GM23338 (cell line): Measurements from ENCODE around the gene SLC35D2. TPM values are rescaled to one million over a fixed set of nuclear protein-coding genes. Genes with fewer than 3 reads are reported as not detected.

Experiments
- ATAC-seq: fragments of 200-7000 bp; cut with Tn5 transposase; 3 replicates; pipeline ENCODE4 v1.9.1; 2020
- DNase-seq: peaks from one replicate; pipeline ENCODE4 v3.0.0-alpha.2; 2015; ENCODE audit warnings: low spot score
- H2AFZ ChIP-seq: fragments of 200-600 bp; sonication (generic); 2 replicates; pipeline ENCODE4 v1.8.0; 2016; ENCODE audit warnings: antibody characterized with exemption, mild to moderate bottlenecking, moderate library complexity
- H3F3A ChIP-seq: fragments of 200-600 bp; sonication (generic); replicated peaks from 2 replicates; pipeline ENCODE4 v1.8.0; 2017; ENCODE audit warnings: antibody characterized with exemption, mixed run types, low read depth
- H3K27ac ChIP-seq: fragments of 200-600 bp; sonication (generic); 2 replicates; pipeline ENCODE4 v1.6.1; 2016; ENCODE audit warnings: low read depth
- H3K27me3 ChIP-seq: fragments of 200-600 bp; sonication (generic); 2 replicates; pipeline ENCODE4 v1.8.0; 2016; ENCODE audit warnings: mild to moderate bottlenecking, mixed run types, moderate library complexity; ENCODE audit not compliant: insufficient read depth
- H3K36me3 ChIP-seq: fragments of 200-600 bp; sonication (generic); 2 replicates; pipeline ENCODE4 v1.8.0; 2016; ENCODE audit warnings: mild to moderate bottlenecking; ENCODE audit not compliant: insufficient read depth
- H3K4me1 ChIP-seq: fragments of 200-600 bp; sonication (generic); 2 replicates; pipeline ENCODE4 v1.8.0; 2016; ENCODE audit warnings: mild to moderate bottlenecking, moderate library complexity; ENCODE audit not compliant: insufficient read depth
- H3K4me2 ChIP-seq: fragments of 200-600 bp; sonication (generic); 2 replicates; pipeline ENCODE4 v1.7.1; 2017; ENCODE audit warnings: mixed run types
- H3K4me3 ChIP-seq: fragments of 200-600 bp; sonication (generic); 2 replicates; pipeline ENCODE4 v1.6.1; 2016; ENCODE audit warnings: mixed run types
- H3K79me2 ChIP-seq: fragments of 200-600 bp; sonication (generic); replicated peaks from 2 replicates; pipeline ENCODE4 v1.8.0; 2017; ENCODE audit warnings: mild to moderate bottlenecking; ENCODE audit not compliant: insufficient read depth
- H3K9me2 ChIP-seq: fragments of 200-600 bp; sonication (generic); 2 replicates; pipeline ENCODE4 v1.8.0; 2017; ENCODE audit not compliant: insufficient read depth
- H4K20me1 ChIP-seq: fragments of 200-600 bp; sonication (generic); replicated peaks from 2 replicates; pipeline ENCODE4 v1.8.0; 2017; ENCODE audit warnings: mild to moderate bottlenecking; ENCODE audit not compliant: insufficient read depth
- H3K27ac Mint-ChIP-seq: 2 replicates; pipeline ENCODE4 v1.8.0; 2020; ENCODE audit warnings: inconsistent platforms, mild to moderate bottlenecking, moderate library complexity, mixed read lengths
- H3K27me3 Mint-ChIP-seq: 3 replicates; pipeline ENCODE4 v1.8.0; 2022; ENCODE audit warnings: low read depth, mild to moderate bottlenecking, moderate library complexity, mixed read lengths, inconsistent platforms; ENCODE audit not compliant: insufficient read depth, poor library complexity
- H3K36me3 Mint-ChIP-seq: 3 replicates; pipeline ENCODE4 v1.8.0; 2021; ENCODE audit warnings: low read depth, mild to moderate bottlenecking, inconsistent platforms, moderate library complexity, mixed read lengths
- H3K4me1 Mint-ChIP-seq: 3 replicates; pipeline ENCODE4 v1.8.0; 2020; ENCODE audit warnings: mild to moderate bottlenecking, inconsistent platforms, mixed read lengths
- H3K4me3 Mint-ChIP-seq: 3 replicates; pipeline ENCODE4 v1.8.0; 2021; ENCODE audit warnings: moderate library complexity, mild to moderate bottlenecking, inconsistent platforms, mixed read lengths
- H3K9me3 Mint-ChIP-seq: 3 replicates; pipeline ENCODE4 v1.8.0; 2020; ENCODE audit warnings: moderate library complexity, mild to moderate bottlenecking, inconsistent platforms, mixed read lengths
- STAT1 ChIP-seq: IDR thresholded peaks from one replicate; pipeline ENCODE4 v1.6.1; 2016; ENCODE audit warnings: antibody characterized with exemption; ENCODE audit not compliant: unreplicated experiment
- ZNF331 ChIP-seq: fragments of 250-450 bp; sonication (Bioruptor Pico); IDR thresholded peaks from 2 replicates; pipeline ENCODE4 v1.5.0; 2020; ENCODE audit warnings: low read depth, mild to moderate bottlenecking, moderate library complexity
- polyA plus RNA-seq: library from polyadenylated mRNA; unstranded; fragments of >200 nt; fragmentation: Nextera tagmentation; extraction: Ambion mirVana; gene quantifications from 2 replicates; pipeline ENCODE4 v1.2.1, GENCODE V29; 2016
- total RNA-seq: library from RNA; depleted of rRNA; stranded (reverse); fragments of >200 nt; shearing (Covaris generic); gene quantifications from 2 replicates; pipeline ENCODE4 v1.2.3, GENCODE V29; 2014
- TF ChIP-seq, protein P1 (sequence below): IDR thresholded peaks from one replicate; pipeline ENCODE4 v1.6.1; 2018; ENCODE audit warnings: antibody characterized with exemption; ENCODE audit not compliant: unreplicated experiment
- TF ChIP-seq, protein P2 (sequence below): fragments of 250-450 bp; sonication (Bioruptor Pico); IDR thresholded peaks from 2 replicates; pipeline ENCODE4 v1.5.0; 2020; ENCODE audit warnings: mild to moderate bottlenecking, moderate library complexity
- TF ChIP-seq, protein P3 (sequence below): IDR thresholded peaks from 2 replicates; pipeline ENCODE4 v1.6.1; 2016; ENCODE audit warnings: antibody characterized with exemption

The SLC35D2 gene
- total and polyA plus RNA-seq, 2 experiments from 2014 or later: 8.2 to 14.4 TPM

DNA sequence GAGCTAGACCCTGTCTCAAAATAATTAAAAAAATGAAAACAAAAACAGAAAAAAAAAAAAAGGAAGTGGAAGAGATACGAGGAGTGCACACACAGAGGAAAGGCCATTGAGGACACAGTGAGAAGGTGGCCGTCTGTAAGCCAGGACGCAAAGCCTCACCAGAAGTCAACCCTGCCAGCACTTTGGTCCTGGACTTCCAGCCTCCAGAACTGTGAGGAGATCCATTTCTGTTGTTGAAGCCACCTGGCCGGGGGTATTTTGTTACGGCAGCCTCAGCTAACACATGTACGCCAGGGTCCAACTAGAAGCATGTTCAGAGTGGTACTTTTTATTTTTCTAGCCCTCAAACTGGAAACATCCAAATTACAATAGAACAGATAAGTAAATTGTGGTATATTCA, 21.8 kb downstream of the SLC35D2 start:
- DNase-seq: no peak
- no peak for TF ChIP-seq STAT1
- no peak for TF ChIP-seq ZNF331 (CRISPR knock-in tag)
- TF ChIP-seq, protein P1, sequence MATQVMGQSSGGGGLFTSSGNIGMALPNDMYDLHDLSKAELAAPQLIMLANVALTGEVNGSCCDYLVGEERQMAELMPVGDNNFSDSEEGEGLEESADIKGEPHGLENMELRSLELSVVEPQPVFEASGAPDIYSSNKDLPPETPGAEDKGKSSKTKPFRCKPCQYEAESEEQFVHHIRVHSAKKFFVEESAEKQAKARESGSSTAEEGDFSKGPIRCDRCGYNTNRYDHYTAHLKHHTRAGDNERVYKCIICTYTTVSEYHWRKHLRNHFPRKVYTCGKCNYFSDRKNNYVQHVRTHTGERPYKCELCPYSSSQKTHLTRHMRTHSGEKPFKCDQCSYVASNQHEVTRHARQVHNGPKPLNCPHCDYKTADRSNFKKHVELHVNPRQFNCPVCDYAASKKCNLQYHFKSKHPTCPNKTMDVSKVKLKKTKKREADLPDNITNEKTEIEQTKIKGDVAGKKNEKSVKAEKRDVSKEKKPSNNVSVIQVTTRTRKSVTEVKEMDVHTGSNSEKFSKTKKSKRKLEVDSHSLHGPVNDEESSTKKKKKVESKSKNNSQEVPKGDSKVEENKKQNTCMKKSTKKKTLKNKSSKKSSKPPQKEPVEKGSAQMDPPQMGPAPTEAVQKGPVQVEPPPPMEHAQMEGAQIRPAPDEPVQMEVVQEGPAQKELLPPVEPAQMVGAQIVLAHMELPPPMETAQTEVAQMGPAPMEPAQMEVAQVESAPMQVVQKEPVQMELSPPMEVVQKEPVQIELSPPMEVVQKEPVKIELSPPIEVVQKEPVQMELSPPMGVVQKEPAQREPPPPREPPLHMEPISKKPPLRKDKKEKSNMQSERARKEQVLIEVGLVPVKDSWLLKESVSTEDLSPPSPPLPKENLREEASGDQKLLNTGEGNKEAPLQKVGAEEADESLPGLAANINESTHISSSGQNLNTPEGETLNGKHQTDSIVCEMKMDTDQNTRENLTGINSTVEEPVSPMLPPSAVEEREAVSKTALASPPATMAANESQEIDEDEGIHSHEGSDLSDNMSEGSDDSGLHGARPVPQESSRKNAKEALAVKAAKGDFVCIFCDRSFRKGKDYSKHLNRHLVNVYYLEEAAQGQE: no peak
- TF ChIP-seq, protein P2, sequence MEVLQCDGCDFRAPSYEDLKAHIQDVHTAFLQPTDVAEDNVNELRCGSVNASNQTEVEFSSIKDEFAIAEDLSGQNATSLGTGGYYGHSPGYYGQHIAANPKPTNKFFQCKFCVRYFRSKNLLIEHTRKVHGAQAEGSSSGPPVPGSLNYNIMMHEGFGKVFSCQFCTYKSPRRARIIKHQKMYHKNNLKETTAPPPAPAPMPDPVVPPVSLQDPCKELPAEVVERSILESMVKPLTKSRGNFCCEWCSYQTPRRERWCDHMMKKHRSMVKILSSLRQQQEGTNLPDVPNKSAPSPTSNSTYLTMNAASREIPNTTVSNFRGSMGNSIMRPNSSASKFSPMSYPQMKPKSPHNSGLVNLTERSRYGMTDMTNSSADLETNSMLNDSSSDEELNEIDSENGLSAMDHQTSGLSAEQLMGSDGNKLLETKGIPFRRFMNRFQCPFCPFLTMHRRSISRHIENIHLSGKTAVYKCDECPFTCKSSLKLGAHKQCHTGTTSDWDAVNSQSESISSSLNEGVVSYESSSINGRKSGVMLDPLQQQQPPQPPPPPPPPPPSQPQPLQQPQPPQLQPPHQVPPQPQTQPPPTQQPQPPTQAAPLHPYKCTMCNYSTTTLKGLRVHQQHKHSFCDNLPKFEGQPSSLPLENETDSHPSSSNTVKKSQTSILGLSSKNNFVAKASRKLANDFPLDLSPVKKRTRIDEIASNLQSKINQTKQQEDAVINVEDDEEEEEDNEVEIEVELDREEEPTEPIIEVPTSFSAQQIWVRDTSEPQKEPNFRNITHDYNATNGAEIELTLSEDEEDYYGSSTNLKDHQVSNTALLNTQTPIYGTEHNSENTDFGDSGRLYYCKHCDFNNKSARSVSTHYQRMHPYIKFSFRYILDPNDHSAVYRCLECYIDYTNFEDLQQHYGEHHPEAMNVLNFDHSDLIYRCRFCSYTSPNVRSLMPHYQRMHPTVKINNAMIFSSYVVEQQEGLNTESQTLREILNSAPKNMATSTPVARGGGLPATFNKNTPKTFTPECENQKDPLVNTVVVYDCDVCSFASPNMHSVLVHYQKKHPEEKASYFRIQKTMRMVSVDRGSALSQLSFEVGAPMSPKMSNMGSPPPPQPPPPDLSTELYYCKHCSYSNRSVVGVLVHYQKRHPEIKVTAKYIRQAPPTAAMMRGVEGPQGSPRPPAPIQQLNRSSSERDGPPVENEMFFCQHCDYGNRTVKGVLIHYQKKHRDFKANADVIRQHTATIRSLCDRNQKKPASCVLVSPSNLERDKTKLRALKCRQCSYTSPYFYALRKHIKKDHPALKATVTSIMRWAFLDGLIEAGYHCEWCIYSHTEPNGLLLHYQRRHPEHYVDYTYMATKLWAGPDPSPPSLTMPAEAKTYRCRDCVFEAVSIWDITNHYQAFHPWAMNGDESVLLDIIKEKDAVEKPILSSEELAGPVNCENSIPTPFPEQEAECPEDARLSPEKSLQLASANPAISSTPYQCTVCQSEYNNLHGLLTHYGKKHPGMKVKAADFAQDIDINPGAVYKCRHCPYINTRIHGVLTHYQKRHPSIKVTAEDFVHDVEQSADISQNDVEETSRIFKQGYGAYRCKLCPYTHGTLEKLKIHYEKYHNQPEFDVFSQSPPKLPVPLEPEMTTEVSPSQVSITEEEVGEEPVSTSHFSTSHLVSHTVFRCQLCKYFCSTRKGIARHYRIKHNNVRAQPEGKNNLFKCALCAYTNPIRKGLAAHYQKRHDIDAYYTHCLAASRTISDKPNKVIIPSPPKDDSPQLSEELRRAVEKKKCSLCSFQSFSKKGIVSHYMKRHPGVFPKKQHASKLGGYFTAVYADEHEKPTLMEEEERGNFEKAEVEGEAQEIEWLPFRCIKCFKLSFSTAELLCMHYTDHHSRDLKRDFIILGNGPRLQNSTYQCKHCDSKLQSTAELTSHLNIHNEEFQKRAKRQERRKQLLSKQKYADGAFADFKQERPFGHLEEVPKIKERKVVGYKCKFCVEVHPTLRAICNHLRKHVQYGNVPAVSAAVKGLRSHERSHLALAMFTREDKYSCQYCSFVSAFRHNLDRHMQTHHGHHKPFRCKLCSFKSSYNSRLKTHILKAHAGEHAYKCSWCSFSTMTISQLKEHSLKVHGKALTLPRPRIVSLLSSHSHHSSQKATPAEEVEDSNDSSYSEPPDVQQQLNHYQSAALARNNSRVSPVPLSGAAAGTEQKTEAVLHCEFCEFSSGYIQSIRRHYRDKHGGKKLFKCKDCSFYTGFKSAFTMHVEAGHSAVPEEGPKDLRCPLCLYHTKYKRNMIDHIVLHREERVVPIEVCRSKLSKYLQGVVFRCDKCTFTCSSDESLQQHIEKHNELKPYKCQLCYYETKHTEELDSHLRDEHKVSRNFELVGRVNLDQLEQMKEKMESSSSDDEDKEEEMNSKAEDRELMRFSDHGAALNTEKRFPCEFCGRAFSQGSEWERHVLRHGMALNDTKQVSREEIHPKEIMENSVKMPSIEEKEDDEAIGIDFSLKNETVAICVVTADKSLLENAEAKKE (CRISPR knock-in tag): no peak
- TF ChIP-seq, protein P3, sequence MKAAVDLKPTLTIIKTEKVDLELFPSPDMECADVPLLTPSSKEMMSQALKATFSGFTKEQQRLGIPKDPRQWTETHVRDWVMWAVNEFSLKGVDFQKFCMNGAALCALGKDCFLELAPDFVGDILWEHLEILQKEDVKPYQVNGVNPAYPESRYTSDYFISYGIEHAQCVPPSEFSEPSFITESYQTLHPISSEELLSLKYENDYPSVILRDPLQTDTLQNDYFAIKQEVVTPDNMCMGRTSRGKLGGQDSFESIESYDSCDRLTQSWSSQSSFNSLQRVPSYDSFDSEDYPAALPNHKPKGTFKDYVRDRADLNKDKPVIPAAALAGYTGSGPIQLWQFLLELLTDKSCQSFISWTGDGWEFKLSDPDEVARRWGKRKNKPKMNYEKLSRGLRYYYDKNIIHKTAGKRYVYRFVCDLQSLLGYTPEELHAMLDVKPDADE: no peak
- H3K4me3 ChIP-seq: no peak overlapping the region
- no peaks in the 10 kb centered on the region for H4K20me1 ChIP-seq
- peaks cover 5% of the 10 kb centered on the region; the same call in 1 of the 3 replicates for H3K36me3 Mint-ChIP-seq
- no peaks in the 10 kb centered on the region for H3K9me2 ChIP-seq
- H3K36me3 ChIP-seq: no peaks in the 10 kb centered on the region
- H3K27ac Mint-ChIP-seq: no peak overlapping the region
- H3F3A ChIP-seq: no peaks in the 10 kb centered on the region
- no peaks in the 10 kb centered on the region for H3K4me1 ChIP-seq
- no peaks in the 10 kb centered on the region for H3K9me3 Mint-ChIP-seq
- H3K4me1 Mint-ChIP-seq: no peaks in the 10 kb centered on the region
- H3K4me3 Mint-ChIP-seq: no peak overlapping the region
- peaks cover 1% of the 10 kb centered on the region for H3K27me3 Mint-ChIP-seq
- H3K27ac ChIP-seq: no peak overlapping the region
- H3K79me2 ChIP-seq: no peaks in the 10 kb centered on the region
- H3K4me2 ChIP-seq: no peak overlapping the region
- no peaks in the 10 kb centered on the region for H3K27me3 ChIP-seq
- no peak overlapping the region for H2AFZ ChIP-seq
- ATAC-seq: no peak
